Endothelial cell of hepatic sinusoid (primary cell): ENCODE measurements around the gene PFDN5.
"Not testable (repeated sequence)": the region's sequence is repeated elsewhere in the genome, so short reads cannot be mapped to it uniquely, and the experiment has no call there.

Experiments
- in situ Hi-C: cut with HindIII; loops from 2 replicates; pipeline ENCODE4 v1.10.0; 2017; ENCODE audit warnings: low sequenced_read_pairs

Gene PFDN5

DNA sequence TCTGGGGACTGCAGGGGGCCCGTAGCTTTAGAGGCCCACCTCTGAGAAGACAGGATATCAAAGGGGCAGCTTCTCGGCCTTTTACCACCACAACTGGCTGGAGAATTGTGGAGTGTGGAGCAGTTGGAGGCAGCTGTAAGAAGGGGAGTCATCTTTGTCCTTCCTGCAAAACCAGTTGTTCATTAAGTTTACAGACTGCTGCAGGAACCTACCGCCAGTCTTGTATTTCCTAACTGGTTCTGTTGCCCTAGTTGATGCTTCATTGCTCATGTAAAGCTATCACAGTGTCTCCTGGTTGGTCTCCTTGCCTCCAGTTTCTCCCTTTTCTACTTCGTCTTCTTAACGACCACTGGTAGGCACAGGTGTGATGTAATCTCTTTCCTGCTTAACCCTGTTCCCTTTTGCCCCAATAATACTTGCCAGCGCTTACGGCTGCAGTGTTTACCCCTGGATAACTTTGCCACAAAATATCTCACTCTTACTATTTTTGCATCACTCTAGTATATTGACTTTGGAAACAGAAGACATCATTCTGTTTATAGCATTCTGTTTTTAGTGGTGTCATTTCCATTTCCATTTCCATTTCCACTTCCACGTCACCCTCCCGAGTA, 15.3 kb upstream of the PFDN5 start:
- in situ Hi-C loops = no loop called here

GRCh38 chr12:53286448-53286847, 8.9 kb upstream of the PFDN5 start:
- in situ Hi-C loops = loop anchor here (5.0 kb wide), 1 partner anchor 36 kb away; the partner anchor contains the start of gene AAAS

GRCh38 chr12:53287741-53288216, 7.6 kb upstream of the PFDN5 start:
- in situ Hi-C loops = loop anchor here (5.0 kb wide), 1 partner anchor 35 kb away; the partner anchor contains the start of gene AAAS

DNA sequence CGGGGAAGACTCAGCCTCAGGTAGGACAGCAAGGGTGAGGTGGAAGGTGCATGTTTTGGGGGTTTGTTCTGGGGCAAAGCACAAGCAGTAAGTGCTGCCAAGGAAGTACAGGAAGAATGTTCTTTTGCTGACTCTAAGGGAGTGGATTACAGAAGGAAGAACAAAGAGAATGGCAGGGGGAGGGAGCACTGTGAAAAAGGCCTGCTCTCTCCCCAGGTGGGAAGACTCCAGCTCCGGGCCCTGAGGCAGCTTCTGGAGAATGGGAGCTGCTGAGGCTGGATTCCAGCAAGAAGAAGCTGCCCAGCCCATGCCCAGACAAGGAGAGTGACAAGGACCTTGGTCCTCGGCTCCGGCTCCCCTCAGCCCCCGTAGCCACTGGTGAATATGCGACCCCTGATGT, 7.0 kb upstream of the PFDN5 start:
- in situ Hi-C loops = loop anchor here (5.0 kb wide), 1 partner anchor 34 kb away; the partner anchor contains the start of gene AAAS

GRCh38 chr12:53289891-53290290, 5.5 kb upstream of the PFDN5 start:
- in situ Hi-C loops = loop anchor here (5.0 kb wide), 2 partner anchors 32 to 78 kb away; partner anchors contain the start of gene AAAS

DNA sequence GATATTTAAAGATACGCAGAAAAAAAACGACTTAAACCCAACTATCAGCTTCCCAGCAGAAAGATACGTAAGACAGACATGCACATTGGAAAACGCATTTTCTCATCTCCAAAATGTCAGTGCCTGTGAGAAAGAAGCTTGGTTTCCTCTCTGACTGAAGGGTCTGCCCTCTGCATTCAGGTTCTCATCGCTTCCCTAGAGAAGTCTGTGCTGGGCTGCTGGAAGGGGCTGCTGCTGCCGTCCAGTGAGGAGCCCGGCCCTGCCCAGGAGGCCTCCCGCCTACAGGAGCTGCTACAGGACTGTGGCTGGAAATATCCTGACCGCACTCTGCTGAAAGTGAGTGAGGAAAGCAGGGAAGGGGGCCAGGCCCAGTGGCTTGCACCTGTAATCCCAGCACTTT, 4.7 kb upstream of the PFDN5 start:
- in situ Hi-C loops = loop anchor here (5.0 kb wide), 1 partner anchor 78 kb away; no protein-coding TSS in a partner anchor

DNA sequence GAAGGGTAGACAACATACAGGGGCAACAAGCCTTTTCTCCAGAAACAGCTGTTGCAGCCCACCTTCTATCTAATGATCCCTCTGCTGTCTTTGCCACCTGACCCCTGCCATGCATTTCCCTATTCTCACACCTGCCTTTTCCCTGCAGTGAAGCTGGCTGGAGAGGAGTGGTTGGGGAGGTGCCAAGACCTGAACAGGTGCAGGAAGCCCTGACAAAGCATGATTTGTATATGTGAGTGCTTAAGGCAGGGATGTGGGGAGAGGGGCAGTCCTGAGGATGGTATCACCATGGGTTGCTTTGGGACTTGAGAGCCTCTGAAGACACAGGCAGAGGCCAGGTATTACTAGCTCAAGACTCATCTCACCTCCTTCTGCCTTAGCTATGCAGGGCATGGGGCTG, 2.9 kb upstream of the PFDN5 start:
- in situ Hi-C loops = loop anchor here (5.0 kb wide), 1 partner anchor 80 kb away; no protein-coding TSS in a partner anchor

- in situ Hi-C loops = no loop called here
Measured at GRCh38 chr12:53295891-53296219, 513 bp downstream of the PFDN5 start.

DNA sequence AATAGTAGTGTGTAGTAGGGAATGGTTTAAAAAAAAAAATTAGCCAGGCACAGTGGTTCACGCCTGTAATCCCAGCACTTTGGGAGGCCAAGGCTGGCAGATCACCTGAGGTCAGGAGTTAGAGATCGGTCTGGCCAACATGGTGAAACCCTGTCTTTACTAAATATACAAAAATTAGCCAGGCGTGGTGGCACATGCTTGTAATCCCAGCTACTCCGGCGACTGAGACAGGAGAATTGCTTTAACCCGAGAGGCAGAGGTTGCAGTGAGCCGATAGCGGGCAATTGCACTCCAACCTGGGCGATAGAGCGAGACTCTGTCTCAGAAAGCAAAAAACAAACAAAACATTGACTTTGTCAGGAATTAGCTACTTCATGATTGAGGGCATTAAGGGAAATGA, 1.8 kb downstream of the PFDN5 start:
- in situ Hi-C loops = not testable (repeated sequence)

- in situ Hi-C loops = no loop called here
Measured at GRCh38 chr12:53298164-53298563, 2.8 kb downstream of the PFDN5 start.

- in situ Hi-C loops = no loop called here
Measured at GRCh38 chr12:53299101-53299453, 3.7 kb downstream of the PFDN5 start.

DNA sequence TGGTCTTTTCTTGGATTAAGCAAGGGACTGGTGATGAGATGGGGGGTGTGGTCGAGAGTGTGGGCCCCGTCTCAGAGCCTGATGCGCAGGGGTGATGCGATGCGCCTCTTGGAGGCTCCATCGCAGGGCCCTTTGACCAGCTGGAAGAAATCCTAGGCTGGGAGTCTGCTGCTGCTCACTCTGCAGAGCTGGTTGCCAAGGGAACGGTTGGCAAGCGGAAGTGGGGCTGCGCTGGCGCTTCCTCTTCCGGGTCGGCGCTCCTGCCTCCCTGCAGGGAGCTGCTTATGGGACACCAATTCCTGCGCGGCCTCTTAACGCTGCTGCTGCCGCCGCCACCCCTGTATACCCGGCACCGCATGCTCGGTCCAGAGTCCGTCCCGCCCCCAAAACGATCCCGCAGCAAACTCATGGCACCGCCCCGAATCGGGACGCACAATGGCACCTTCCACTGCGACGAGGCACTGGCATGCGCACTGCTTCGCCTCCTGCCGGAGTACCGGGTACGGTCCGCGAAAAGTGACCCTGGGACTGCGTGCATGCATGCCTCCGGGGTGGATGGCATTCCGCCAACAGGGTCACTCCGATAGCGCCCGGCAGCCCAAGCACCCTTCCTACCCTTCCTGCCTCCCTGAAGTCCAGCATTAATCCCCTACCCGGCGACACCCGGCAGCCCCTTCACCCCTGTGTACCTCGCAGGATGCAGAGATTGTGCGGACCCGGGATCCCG, 4.3 kb downstream of the PFDN5 start, which contains the start of gene MYG1:
Gene MYG1, plus strand, starts transcription at position 242 of the 727 bp plus-strand sequence. Its CDS starts 43 bp downstream, at position 285.
- in situ Hi-C loops = no loop called here

GRCh38 chr12:53300187-53300586, 4.8 kb downstream of the PFDN5 start:
- in situ Hi-C loops = no loop called here

- in situ Hi-C loops = no loop called here
Measured at GRCh38 chr12:53302903-53303302, 7.6 kb downstream of the PFDN5 start.

GRCh38 chr12:53306826-53307225, 11.5 kb downstream of the PFDN5 start:
- in situ Hi-C loops = no loop called here

DNA sequence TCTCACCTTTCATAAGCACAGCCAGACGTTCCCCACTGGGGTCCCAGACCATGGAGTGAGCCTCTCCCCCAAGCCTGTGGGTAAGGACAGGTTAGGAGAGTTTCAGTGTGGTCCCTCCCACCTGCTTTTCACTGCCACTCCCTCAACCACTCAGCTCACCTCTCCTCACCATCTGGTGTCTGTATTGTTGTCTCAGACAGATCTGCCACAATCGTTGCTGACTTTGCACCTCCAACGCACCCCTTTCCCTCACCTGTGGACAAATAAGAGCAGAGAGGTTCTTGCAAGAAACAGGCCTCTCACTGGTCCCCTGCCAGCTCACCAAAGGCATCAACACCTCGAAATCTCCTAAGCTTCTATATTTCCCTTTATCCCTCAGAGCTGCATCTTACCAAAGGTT, 12.9 kb downstream of the PFDN5 start:
- in situ Hi-C loops = no loop called here

DNA sequence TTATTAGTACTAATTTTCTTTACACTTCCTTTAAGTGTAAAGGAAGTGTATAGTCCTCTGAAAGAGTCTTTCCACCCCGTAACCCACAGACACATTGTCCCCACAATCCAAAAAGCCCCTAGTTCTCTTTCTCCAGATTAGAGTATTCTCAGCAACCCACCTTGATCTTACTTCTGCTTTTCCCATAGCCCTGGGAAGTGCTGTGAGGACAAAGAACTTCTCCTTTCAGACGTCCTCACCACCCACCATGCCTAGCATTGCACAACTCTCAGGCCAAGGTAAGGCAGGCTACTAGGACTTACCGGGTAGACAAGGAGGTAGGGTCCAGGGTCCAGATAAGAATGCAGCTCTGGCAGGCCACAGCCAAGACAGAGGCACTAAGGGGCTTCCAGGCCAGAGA, 18.7 kb downstream of the PFDN5 start:
- in situ Hi-C loops = no loop called here

GRCh38 chr12:53320352-53321195, 25.2 kb downstream of the PFDN5 start:
- in situ Hi-C loops = loop anchor here (5.0 to 10.0 kb wide), 3 partner anchors 33 to 106 kb away; a partner anchor contains a TSS

DNA sequence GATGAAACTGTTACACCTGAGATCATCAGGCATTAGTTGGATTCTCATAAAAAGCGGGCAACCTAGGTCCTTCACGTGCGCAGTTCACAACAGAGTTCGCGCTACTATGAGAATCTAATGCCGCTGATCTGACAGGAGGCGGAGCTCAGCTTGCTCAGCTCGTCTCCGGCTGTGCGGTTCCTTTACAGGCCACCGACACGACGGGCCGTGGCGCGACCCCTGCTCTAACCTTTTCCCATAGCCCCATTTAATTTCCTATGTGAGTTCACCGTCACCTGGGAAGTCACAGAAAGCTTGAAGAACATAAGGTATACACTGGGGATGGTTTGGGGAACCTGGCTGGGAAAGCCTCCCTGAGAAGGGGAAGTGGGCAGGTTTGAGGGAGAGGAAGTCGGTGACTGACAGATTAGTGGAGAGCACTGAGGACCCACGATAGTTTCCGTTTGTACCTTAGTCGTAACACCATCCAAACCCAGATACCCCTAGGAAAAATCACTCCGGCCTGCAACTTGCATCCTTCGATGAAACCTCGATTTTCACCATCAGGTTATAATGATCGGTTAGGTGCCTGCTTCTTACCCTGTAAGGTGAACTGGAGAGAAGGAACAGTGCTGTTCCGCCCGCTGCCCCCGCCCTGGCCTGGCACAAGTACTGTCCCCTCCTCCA, 28.9 kb downstream of the PFDN5 start:
- in situ Hi-C loops = loop anchor here (5.0 to 10.0 kb wide), 3 partner anchors 37 to 109 kb away; a partner anchor contains a TSS

DNA sequence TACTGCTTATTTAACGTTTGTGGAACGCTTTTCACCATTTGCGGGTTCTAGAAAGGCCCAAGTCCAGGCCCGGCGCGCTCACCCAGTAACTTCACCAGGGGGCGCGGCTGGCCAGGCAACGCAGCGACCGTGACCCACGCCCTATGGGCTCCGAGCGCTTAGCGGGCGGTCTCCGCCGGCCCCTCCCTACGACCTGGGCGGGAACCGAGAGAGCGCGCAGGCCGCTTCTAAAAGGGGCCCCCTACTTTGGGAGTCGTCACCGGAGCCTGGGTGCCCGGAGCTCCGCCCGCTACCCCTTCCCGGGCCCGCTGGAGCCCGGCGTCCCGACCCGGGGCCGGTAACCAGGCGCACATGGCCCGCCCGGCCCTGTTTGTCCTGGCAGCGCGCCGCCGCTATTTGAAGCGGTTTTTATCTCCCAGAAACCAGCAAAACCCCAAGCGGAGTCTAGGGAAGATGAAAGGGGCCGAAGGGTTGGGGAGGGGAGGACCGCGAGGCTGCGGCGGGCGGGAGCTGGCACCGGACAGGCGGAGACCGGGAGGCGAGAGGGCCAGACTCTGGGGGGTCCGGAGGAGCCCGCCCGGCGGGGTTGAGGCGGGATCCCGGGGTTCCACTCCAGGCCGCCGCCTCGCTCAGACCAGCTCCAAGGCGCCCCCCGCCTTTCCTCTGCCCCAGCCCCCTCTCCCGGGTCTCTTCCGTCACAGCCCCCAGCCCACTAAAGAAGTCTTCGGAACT, 29.6 kb downstream of the PFDN5 start:
- in situ Hi-C loops = loop anchor here (5.0 to 10.0 kb wide), 3 partner anchors 38 to 110 kb away; a partner anchor contains a TSS
